Activated T-cell treated with anti-CD3 and anti-CD28 coated beads, Interleukin-2, amount 50 U/mL, for 24 hours (primary cell): ENCODE measurements around the gene ZNF155.

Source experiments
- DNase-seq: peaks from one replicate; pipeline ENCODE4 v3.0.0-alpha.2; 2020
- H3K27ac Mint-ChIP-seq: 2 replicates; pipeline ENCODE4 v1.8.0; 2020; ENCODE audit warnings: mild to moderate bottlenecking, mixed read lengths
- H3K27me3 Mint-ChIP-seq: 2 replicates; pipeline ENCODE4 v1.8.0; 2020; ENCODE audit warnings: mixed read lengths
- H3K36me3 Mint-ChIP-seq: 2 replicates; pipeline ENCODE4 v1.8.0; 2020; ENCODE audit warnings: low read depth, mixed read lengths
- H3K4me1 Mint-ChIP-seq: 2 replicates; pipeline ENCODE4 v1.8.0; 2020; ENCODE audit warnings: low read depth, mixed read lengths
- H3K4me3 Mint-ChIP-seq: 2 replicates; pipeline ENCODE4 v1.8.0; 2020; ENCODE audit warnings: mild to moderate bottlenecking, moderate library complexity, mixed read lengths
- H3K9me3 Mint-ChIP-seq: 2 replicates; pipeline ENCODE4 v1.8.0; 2020; ENCODE audit warnings: mixed read lengths

The ZNF155 gene

DNA sequence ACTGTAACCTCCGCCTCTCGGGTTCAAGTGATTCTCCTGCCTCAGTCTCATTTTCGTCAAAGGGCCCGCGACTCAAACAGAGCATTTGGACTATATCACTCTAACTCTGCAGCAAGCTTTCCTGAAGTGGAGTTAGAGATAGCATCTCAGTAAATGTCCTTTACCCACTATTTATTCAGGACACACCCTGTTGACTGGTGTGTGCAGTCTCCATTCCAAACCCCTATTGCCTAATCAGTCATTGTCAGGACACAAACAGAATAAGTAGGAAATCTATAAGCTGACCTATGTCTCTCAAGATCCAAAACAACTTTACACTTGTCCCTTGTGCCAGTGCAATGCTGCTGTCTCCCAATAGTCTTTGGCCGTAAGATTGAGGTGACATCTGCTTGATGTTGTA, 42.6 kb downstream of the ZNF155 start:
- peak overlapping the region; percentile 13 for H3K4me3 Mint-ChIP-seq
- H3K36me3 Mint-ChIP-seq = peaks cover 69% of the 10 kb centered on the region
- no peaks in the 10 kb centered on the region for H3K27me3 Mint-ChIP-seq
- H3K9me3 Mint-ChIP-seq = peaks cover 55% of the 10 kb centered on the region
- no peak for DNase-seq
- H3K4me1 Mint-ChIP-seq = peaks cover 23% of the 10 kb centered on the region
- H3K27ac Mint-ChIP-seq = no peak overlapping the region

- no peak for DNase-seq
- H3K4me1 Mint-ChIP-seq = no peaks in the 10 kb centered on the region
- peaks cover 69% of the 10 kb centered on the region for H3K36me3 Mint-ChIP-seq
- peaks cover 71% of the 10 kb centered on the region for H3K9me3 Mint-ChIP-seq
- H3K4me3 Mint-ChIP-seq = no peak overlapping the region
- no peaks in the 10 kb centered on the region for H3K27me3 Mint-ChIP-seq
- no peak overlapping the region for H3K27ac Mint-ChIP-seq
Observed at GRCh38 chr19:44032001-44032610, 48.1 kb downstream of the ZNF155 start.

GRCh38 chr19:44042147-44042546, 58.2 kb downstream of the ZNF155 start:
- no peak for DNase-seq
- Mint-ChIP-seq H3K27me3 (peaks cover 32% of the 10 kb centered on the region), H3K4me1 (no peaks in the 10 kb centered on the region), H3K27ac (no peak overlapping the region), H3K36me3 (peaks cover 8% of the 10 kb centered on the region), H3K9me3 (peaks cover 45% of the 10 kb centered on the region), H3K4me3 (no peak overlapping the region)
